Placental epithelial cell (primary cell): ENCODE measurements around the gene NFYA. TPM values are rescaled to one million over a fixed set of nuclear protein-coding genes. Genes with fewer than 3 reads are reported as not detected.

ENCODE experiments used
- total RNA-seq: library from RNA; depleted of rRNA; stranded (reverse); fragments of >200 nt; gene quantifications from 2 replicates; pipeline ENCODE4 v1.2.3, GENCODE V29; 2012

The NFYA gene
- 14.2 and 23.6 TPM in 2 replicates for total RNA-seq

DNA sequence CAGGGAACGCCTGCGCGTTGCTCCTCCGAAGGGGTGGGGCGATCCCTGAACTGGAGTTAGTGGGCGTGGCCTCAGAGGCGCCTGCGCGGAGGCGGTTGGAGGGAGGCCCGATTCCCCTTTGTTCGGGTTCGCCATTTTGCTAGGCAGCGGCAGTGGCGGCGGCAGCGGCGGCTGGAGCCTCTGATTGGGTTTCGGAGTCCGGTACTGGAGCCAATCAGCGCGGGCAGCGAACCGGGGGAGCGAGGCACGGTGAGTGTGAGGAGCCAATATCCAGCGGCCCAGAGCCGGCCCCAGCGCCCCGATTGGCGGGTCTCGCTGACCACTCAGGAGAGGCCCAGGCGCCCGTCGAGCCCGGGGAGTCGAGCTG, at the start of gene NFYA:
Gene NFYA (plus strand): TSS at position 139 of the 367 bp plus-strand sequence. CDS start 6,116 bp downstream, outside the sequence.

DNA sequence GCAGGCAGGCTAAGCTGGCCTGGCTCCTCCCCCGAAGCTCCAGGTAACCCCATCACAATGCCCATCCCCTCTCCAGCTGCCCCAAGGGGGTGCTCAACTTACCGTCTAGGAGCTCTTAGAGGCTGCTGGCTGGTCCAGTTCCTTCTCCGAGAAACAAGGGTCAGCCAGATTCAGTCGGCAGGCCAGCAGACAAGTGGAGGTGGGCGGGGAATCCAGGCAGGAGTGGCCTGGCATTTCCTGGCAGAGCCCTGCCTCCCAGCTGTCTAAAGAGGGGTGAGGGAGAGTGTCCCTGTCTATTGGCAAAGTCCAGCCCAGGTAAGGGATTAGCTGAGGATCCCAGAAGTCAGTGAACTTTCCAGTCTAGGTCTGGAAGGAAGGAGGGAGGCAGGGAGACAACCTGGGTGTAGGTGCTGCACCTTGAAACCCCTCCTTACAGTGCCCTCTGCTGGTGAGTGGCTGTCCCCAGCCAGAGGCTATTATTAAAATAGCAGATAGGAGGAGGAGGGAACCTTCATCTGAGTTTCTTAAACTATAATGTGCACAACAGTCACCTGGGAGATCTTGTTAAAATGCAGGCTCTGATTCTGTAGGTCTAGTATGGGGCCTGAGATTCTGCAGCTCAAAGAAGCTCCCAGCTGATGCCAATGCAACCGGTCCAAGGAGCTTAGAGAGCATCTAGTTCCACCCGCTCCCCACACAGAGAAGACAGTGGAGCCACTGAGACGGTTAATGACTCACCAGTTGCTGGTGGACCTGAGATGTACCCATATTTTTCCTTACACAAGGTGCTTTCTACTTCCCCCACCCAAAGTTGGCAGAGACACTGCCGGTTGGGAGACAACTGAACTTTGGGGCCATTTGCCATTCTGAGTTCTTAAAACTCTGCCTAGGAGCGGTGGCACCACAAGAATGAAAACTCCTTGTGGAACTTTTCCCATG, 33.4 kb upstream of the NFYA start, which contains the start of gene UNC5CL:
Gene UNC5CL (minus strand): TSS at position 162 of the 939 bp plus-strand sequence. CDS start 4,147 bp downstream, outside the sequence.

DNA sequence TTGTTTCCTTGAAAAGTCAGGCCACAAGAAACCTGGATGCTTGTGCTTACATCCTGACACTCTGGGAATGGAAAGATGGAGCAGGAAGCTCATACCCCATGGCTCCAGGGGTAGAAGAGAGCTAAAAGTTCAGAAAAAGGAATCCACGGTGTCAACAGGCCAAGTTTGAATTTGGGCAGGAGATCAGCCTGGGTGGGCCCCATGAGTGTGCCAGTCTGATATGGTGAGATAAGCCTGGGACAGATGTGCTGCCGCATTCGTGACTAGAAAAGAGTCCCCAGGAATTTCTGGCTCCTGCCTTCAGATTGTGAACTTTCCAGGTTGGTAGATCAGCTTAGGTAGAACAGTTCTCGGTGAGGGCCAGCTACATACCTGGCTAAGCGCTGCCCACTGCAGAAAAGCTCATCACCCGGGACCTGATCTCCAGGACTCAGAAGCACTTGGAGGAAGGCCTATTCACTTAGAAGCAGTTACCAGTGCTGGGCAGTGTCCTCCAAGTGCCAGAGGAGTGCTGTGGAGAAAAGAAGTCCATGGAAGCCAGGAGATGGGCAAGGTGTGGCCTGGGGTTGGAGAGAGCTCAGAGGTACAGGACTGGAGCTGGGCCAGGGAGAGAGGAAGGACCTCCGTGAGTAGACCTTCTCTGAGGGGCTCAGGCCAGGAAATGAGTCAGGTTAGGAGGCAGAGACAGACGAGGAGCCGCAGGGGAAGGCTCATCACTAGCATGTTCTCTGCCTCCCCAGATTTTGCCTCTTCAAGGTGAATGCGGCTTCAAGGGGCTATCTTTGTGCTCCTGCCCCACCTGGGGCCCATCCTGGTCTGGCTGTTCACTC, 30.3 kb upstream of the NFYA start, which contains the start of gene TSPO2:
Gene TSPO2 (plus strand): TSS at position 242 of the 830 bp plus-strand sequence. CDS start 519 bp downstream, at position 761.

GRCh38 chr6:41053041-41053440, 19.7 kb upstream of the NFYA start, which contains the start of gene APOBEC2:
Gene APOBEC2, plus strand, starts transcription at chr6:41053202. Its CDS starts 146 bp downstream, at chr6:41053348.

DNA sequence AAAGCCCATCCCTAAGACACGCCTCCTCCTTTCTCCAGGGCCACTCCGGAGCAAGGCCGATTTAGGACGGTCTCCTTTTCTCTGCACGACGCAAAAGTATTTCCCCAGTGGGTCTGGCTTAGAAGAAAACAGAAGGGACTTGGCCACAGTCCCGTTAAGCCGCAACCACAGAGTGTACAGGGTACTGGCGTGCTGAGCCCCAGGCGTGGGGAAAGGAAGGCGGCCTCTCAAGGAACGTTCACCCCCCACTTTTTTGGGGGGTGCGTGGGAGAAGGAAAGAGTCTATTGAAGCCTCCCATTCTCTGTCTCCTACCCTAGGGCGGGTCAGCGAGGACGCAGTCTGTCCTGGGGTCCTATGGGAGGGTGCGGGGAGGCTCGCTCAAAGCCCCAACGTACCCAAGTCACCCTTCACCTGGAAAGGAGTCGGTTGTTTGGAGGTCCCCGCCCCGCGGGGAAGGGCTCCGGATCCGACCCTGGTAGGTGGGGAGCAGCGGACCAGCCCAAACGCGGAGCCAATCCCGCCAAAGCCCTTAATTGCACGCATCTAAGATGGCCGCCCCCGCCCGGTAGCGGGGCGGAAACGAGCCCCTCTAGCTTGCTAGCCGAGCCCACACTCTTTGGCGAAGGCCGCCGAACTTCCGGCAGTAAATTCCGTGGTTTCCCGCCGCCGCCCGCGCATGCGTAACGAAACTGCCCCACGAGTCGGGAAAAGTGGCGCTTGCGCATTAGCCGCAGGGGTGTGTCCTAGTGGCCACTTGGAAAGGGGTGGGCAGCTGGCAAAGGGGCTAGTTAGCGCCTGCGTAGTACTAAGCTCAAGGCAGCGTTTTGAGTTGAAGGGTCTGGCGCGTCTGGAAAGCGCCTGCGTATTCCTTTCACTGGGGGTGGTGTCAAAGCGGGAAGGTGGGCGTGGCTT, 595 bp upstream of the NFYA start, which contains the start of gene OARD1:
Gene OARD1 (minus strand): TSS at position 434 of the 913 bp plus-strand sequence. CDS start 722 bp downstream, outside the sequence.

Other genes with a start within 250 kb of the NFYA start
- 0.22 and 0.39 TPM in 2 replicates for gene UNC5CL, start 33.8 kb upstream of the NFYA start, total RNA-seq
- gene TSPO2, start 30.5 kb upstream of the NFYA start, total RNA-seq = not detected in 2 replicates
- not detected in 2 replicates for gene APOBEC2, start 19.8 kb upstream of the NFYA start, total RNA-seq
- 8.2 and 24.3 TPM in 2 replicates for gene OARD1, start 618 bp upstream of the NFYA start, total RNA-seq
- not detected in 2 replicates for gene TREML1, start 81.4 kb downstream of the NFYA start, total RNA-seq
- gene TREM2, start 90.1 kb downstream of the NFYA start, total RNA-seq = not detected in 2 replicates
- gene TREML2, start 128.2 kb downstream of the NFYA start, total RNA-seq = not detected in 2 replicates
- not detected in 2 replicates for gene TREML4, start 155.4 kb downstream of the NFYA start, total RNA-seq
- gene TREM1, start 213.7 kb downstream of the NFYA start, total RNA-seq = not detected in 2 replicates